AG08396 (cell line): Measurements from ENCODE around the gene CDH4.
A peak's percentile ranks its signal among the peaks of the same experiment; 100 is the strongest.

ENCODE experiments used
- DNase-seq: peaks from one replicate; pipeline ENCODE4 v3.0.0; 2012; ENCODE audit warnings: low spot score, mixed read lengths

CDH4 gene

DNA sequence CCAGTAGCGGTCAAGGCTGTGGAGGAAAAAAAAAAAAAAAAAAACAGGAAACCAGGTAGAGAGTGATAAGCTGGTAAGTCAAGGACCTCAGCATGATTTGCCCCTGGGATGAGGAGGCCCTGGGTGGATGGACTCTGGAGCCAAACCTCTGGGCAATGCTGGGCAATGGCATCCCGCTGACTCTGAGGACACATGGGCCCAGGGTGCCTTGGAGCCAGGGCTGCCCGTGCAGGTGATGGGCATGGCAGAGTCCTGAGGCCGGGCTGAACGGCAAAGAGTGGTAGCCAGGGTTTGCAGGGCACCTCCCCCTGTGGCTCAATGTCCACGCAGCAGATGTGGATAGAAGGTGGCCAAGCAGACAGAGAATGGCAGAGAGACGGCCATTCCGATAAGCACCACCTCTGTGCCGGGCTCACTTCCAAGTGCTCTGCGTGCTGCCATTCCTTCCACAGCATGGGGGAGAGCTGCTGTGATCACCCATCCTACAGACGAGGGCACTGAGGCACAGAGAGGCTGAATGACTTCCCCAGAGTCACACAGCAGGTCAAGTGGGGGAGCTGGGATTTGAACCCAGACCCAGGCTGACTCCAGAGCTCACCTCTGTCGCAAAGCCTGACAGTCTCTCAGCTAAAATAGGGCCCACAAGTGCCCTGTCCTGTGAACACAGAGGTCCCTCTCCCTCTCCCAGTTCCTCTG lies 353.9 kb downstream of the CDH4 start:
- DNase-seq: no peak

DNA sequence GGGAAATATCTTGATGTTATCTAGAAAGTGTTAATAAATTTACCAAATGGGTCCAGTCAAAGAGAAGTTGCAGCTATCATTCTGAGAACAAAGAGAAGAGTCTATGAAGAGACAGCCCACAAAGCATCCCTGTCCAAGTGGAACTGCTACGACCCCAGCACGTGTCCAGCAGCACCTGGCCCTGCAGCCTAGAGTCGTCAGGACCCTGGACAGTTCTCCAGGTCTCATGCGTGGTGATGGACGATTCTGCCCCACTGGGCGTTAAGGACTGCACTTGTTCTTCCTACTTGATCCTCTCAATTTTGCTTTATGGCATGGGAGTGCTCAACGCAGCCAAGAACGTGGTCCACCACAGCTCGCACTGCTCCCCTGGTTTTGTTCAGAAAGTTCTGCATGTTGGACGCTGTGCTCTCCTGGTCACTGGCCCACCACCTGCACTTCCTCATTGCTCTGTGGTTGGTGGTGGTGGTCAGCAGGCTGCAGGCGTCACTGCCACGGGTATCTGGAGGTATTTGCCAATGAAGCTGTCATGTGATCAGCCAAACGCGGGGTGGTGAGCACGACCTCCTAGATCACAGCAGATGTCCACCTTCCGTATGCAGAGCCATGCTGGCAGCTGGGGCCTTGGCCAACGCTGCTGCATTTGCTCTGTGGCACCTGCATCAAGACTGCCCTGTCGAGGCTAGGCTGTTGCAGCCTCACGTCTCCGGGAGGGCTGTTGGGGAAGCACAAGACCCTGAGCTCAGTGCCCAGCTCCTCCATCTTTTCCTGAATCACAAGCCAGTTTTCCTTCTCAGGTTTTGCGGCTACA lies 356.4 kb downstream of the CDH4 start:
- peak; percentile 56 for DNase-seq

DNA sequence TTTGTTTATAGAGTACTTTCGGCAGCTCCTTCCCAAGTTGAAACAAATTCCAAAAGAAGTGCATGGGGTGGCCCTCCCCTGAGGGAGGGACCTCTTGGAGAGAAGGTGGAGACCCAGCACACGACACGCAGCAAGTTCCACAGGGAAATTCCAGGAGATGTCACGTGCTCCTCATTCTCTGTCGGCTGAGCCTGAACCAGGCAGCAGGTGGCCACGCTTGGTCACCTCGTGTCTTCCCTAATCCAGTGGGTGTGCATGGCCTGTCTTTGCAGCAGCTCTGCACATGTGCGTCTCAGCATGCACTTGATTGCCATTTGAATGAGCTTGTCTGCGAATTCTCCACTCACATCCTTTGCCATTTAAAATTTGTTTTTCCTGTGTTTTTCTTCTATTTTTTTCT lies 357.4 kb downstream of the CDH4 start:
- DNase-seq: no peak

DNA sequence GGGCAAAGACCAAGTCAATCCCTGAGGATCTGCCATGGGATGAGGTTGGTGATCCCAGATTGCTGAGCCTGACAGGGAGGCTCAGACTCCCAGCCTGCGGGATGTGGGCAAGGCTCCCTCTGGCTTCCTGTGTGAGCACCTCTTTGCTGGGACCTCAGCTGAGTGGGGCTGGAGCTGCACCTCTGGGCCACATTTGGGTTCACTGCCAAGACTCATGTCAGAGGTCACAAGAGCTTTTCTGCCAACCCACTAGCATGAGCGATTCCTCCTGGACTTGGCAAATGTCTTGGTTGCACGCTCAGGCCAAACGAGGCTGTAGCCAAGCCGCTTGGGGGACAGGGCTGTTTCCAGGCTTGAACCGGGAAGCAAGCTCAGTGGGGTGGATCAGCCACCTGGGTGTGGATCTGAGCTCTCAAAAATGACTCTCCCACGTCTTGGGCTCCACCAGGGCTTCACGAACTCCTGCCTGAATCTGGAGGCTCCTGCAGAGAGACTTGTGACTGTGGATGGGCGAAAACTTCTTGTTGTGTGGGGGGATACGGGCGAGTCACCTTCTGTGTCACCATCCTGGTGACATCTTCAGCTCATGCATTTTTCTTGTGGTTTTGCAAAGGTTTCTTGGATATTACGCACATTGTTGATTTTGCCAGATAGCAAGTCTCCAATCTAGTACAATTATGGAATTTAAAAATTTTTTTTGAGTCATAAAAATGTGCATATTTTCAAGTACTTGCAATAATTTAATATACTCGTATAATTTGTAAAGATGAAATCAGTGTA lies 359.5 kb downstream of the CDH4 start:
- no peak for DNase-seq

DNA sequence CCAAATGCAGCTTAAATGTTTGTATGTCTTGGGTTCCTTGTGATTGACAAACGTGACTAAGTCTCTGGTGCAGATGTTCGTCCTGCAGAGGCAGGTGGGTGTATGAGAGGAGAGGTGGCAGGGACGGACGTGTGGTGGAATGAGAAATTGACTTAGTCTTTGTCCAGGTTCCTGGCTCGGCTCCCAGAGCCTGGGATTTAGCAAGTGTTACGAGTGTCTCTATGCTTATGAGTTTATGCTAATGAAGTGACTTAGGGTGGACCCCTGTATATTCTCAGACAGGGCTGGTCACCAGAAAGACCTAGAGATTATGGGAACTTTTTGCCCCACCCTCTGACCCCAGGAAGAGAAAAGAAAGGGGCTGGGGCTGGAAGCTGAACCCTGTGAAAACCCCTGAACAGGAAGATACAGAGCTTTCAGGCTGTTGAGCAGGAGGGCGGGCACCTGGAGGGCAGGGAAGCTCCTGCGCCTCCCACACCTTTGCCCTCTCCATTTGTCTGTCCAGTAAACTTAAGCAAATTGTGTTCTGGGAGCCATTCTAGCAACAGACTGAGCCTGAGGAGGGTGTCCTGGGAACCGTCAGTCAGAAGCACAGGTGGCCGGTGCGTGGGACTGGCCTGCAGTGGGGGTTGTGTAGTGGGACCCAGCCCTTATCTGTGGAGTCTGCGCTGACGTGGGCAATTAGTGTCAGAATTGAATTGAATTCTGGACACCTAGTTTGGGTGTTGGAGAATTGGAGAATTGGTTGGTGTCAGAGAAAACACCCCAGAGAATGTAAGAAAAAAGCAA lies 362.1 kb downstream of the CDH4 start:
- DNase-seq: no peak

DNA sequence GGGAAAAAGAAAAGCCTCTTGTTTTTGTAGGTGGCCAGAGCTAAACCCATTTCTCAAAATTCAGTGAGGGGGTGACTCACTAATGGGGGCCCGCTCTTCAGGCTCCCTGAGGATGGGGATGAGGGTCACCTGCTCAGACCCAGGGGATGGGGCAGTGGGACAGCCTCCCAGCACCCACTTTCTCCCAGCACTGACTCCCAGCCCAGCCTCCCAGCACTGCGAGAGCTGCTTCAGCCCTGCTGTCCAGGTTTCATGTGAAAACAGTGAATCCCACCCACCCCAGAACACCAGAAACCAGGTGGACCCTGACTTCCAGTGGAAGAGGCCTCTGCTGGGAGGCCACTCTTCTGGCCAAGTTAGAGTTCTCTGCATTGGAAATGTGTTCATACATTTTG lies 362.6 kb downstream of the CDH4 start:
- DNase-seq: no peak

DNA sequence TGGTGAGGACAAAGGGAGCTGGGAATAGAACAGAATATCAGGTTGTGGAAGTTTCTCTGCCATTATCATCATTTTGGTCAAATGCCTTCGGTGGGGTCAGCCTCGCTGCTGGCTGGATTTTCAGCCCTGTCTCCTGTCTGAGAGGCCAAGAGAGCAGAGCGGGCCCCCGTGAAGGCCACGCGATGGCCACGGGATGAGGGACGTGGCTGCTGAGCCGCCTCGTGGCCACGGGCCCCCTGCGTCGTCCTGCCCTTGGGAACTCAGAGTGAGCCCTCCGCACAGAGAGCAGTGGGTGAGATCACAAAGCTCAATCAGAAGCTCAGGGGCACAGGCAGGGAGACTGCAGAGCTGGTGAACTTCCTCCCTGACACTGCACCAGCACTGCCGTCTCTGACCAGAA lies 363.7 kb downstream of the CDH4 start:
- DNase-seq: no peak

DNA sequence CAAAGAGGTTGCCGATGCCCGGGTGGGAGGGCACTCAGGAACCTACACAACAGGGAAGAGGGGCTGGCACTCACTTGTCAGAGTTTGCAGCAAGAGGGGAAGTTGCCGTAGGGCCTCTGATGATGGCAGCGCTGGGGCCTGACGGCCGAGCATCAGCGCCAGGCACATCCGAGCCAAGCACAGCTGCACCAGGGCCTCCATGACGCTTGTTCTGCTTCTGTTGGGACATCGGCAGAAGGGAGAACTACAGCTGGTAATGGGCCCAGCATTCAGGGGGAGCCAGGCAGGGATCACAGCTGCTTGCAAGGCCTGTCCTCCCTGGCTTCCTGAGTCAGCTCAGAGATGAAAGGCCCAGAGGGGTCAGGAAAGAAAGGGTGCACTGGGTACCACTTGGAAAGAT lies 367.7 kb downstream of the CDH4 start:
- DNase-seq: no peak

DNA sequence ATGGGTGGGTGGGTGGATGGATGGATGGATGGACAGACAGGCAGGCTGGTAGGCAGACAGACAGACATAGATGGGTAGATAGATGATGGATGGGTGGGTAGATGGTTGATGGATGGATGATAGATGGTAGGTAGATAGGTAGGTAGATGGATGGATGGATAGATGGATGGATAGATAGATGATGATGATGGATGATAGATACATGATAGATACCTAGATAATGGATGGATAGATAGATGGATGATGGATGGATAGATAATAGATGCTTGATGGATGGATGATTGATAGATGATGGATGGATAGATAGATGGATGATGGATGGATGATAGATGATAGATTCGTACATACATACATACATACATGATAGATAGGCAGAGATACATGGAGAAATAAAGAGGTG lies 368.1 kb downstream of the CDH4 start:
- no peak for DNase-seq

DNA sequence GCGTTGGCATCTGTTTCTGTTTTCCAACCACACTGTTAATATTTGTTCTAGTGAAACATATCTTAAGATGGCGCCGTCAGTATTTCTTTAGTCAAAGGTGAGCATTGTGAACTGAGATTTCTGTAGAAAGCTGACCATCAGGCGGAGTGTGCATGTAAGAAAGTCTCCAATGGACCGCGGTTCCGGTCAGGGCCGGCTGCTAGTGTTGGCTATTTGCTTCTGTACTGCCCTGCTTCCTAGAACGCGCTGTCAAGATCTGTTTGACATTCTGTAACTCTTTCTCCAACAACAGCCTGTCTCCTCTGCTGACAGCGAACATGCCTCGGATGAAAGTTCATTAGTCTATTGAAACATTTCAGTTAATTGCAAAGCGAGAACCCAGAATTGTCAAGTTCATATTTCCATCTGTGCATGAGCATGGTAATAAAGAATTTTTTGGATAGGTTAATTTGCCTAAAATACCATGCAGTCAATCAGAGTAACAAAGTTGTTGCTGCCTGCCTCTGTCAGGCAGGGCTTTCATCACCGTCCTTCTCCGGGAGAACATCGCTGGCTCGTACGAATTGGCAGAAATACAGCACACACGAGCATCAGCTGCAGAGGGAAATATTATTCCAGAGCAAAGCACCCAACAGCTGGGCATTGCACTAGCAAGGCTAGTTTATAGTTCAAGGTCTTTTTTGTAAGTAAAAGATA lies 369.1 kb downstream of the CDH4 start:
- DNase-seq: no peak

DNA sequence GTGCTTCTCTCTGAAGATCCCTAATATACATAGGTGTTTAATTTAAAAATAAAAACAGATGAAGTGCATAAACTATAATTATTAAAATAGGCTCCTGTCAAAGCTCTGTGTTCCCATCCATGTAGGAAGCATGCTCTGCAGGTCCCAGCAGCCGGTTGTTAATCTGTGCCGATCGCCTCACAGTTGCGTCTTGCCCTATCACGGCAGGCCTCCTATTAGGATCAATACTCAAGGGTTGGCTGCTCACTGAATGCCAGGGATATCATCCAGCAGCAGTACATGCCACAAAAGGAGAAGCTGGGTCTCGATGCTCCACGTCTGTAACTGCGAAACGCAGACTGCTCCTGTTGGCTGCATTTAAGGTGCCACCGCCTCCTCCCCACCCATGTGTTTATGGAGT lies 369.8 kb downstream of the CDH4 start:
- DNase-seq: no peak

DNA sequence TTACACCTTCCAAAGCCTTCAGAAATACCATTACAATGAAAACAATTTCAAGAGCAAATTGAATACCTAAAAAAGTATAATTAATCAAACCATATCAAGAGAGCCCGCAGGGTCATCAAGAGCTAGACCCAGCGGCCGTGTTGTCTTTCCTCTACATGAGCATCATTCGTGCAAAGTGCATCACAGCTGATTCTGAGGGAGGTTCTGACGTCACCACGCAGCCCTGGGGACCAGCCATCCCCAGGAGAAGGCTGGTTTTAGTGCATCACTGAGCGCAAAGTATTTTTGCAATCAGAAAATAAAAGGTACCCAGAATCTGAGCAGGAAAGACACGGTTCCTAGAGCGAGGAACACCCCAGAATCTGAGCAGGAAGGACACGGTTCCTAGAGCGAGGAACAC lies 371.4 kb downstream of the CDH4 start:
- no peak for DNase-seq

DNA sequence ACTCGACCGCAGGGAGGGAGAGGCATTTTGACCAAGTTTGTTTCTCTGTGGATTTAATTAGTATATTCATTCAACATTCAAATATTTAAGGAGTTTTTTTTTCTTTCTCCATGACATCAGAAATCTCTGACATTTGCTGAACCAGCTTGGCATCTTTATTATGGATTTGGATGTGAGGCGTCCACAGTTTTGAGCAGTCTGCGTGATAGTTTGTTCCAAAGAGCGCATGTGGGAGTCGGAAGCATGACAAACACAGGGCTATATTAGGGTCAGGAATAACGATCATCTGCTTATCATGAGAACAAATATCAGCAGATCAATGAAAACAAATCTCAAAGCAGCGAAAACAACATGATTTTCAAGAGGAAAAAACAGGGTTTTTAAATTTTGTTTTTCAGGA lies 373.2 kb downstream of the CDH4 start:
- DNase-seq: no peak

DNA sequence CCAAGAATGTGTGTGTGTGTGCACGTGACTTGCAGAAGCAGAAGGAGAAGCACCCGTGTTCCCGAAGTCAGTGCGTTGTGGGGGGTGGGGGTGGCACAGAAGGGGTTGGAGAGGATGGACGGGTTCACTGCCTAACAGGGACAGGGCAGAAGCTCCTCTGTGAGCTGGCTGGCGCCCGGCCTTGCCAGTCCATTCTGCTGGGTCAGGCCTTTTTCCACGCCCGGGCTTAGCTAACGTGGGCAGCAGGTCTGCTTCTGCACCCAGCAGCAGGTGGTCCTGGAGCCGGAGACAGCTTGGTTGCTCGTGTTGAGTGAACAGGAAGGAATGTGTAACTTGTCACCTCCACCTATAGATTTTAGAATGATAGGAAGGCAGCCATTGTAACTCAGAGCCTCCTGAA lies 374.4 kb downstream of the CDH4 start:
- no peak for DNase-seq

DNA sequence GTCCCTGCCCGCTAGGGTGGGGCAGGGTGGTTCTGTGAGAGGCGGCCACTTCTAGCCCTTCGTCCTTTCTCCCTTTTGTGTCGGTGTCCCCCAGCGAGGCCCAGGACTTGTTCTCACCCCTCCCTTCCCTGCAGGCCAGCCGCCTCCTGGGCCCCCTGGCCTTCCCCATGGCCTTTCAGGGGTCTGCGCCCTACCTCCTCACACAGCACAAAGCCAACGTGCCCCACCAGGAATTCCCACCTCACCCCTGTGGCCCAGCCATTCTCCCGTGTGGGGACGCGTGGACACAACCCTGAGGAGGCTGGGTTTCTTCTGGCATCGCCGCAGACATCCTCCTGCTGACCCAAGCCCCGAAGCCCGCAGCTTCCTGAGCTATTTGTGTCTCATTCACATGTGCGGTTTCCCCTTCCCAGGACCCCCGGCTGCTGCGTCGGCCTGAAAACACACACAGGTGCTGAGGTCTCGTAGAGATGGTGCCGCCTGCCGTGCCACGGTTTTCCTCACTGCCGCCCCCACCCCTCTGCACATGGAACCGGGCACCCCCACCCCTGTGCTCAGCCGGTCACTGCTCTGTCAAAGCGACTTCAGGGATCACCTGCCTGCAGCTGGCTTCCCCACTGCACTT lies 375.8 kb downstream of the CDH4 start:
- no peak for DNase-seq

DNA sequence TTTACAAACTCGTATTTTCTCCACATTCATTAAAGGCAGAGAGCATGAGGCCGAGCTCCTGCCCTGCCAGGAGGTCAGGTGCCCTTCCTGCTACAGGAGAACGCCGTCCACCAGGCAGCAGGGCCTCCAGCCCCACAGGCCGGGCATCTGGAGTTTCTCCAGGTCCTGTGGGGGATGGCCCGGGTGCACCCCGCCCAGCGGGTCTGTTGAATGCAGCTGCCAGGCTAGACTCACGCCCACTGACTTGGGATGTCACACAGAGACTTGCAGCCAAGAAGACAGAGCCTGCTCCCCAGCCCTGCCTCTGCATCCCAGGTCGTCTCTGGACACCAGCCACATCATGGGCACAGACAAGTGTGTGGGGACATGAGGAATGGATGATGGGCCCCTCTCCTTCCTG lies 376.4 kb downstream of the CDH4 start:
- no peak for DNase-seq

DNA sequence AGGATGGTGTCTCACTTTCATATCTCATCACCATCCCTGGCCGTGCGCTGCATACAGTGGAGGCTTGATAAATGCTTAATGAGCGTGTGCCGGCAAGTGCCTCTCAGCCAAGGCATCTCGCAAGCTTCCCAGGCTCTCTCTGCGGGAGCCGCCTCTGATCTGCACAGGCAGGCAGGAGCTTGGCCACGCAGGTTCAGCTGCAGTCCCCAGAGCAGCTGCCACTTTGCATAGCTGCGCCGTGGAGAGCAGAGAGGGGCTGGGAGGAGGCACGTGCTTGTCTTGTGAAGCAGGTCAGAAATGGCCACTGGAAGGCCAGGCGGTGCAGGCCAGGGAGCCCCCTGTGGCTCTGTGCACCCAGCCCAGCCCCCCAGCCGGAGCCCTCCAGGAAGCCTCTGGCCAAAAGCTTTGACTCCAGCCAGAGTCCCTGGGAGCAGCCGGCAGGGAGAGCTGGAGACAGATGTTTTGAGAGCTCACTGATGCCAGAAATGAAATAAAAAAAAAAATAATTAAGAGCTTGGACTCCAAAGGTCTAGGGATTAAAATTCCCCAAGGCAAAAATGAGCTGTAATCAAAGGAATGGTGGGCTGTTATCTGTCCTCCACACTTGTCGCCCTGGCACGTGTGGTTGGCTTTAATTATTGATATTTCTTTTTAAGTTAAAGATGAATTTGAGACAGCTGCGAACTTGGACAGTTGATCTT lies 377.0 kb downstream of the CDH4 start:
- DNase-seq: no peak

DNA sequence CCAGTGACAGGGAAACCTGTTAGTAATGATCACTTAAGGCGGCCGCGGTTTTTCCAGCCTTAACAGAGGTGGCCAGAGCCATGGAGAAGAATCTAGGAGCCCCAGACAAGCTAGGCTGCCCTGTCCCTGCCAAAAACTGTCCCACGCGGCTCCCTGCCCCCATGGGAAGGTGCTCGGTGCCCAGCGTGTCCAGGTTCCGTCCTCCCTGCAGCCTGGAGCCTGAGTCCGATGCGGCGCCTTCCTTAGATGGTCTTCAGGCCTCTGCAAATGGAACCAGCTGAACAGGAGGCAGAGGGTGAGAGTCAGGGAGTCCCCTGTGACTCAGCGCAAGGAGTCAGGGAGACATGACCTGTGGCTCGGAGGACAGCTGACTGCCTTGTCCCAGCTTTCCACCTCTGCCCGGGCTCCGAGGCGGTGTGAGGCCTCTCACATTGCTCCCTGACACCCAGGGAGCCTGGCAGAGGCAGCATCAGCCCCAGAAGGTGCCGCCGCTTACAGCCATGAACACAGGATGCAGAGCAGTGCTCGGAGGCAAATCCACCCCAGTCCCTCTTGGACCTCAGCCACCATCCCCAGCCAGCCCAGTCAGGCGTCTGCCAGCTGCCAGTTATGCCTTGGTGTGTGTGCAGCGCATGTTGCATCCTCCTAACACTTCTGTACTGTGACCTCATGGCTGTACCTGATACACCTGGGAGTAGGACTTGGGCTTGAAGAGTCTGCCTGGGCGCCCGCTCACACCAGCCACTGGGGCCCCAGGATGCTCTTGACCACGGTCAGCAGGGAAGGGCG lies 377.7 kb downstream of the CDH4 start:
- peak; percentile 35 for DNase-seq

DNA sequence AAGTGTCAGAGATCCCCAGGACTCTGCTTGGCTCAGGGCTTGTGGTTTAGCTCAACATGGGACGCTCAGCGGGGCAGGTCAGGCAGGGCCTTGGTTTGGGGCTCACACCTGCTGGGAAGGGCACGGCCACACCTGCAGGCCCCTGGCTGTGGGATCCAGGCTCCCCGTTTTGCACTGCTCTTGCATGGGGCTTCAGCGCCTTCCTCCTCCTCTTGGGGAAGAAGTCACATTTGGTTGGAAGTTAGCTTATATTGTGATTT lies 378.3 kb downstream of the CDH4 start:
- no peak for DNase-seq

DNA sequence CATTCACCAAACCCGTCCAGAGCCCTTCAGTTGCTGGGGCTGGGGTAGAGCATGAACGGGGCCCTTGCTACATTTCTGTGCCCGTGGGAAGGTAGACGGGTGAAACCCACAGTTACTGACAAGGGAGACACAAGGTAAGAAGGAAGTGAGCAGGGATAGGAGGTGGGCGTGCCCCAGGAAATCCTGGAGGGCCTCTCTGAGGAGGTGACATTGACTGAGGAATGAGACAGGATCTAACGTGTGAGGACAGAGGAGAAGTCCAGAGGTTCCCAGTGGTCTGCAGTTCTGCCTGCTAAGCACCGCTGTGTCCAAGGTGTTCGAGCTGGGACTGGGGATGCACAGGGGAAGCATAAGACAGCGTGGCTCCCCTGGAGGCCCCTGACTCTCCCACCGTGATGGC lies 378.8 kb downstream of the CDH4 start:
- DNase-seq: no peak
